HEK293T (cell line): ENCODE data around the gene ODF4.

Source experiments
- ELF4 ChIP-seq: fragments of 450-650 bp; IDR thresholded peaks from 2 replicates; pipeline ENCODE4 v1.6.1; 2017; ENCODE audit warnings: antibody characterized with exemption
- FOXM1 ChIP-seq: fragments of 450-650 bp; IDR thresholded peaks from 2 replicates; pipeline ENCODE4 v1.6.1; 2017; ENCODE audit warnings: mild to moderate bottlenecking, borderline replicate concordance
- SUZ12 ChIP-seq: fragments of 450-650 bp; IDR thresholded peaks from 2 replicates; pipeline ENCODE4 v1.6.1; 2016; ENCODE audit warnings: mild to moderate bottlenecking

DNA sequence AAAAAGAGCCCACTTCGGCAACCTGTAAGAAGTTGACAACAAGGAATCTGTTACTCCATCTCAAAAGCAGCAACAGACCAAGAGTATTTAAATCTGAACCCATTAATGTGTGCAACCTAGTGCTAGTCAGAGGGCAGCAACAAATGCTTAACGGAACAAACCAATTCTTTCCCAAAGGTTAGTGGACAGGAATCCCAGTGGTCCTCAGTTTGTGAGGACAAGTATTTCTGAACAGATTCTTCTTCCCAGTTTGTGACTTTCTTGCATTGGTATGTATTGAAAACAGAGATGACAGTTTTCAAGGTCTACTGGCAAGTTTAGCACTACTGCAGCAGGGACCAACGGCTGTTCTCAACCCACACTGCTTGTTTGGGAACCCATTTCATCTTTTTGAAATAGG, 40.4 kb downstream of the ODF4 start:
- no peak for TF ChIP-seq SUZ12
- no peak for TF ChIP-seq ELF4
- TF ChIP-seq FOXM1, result no peak
